ENCODE results near the gene RHD. TPM values are rescaled to one million over a fixed set of nuclear protein-coding genes. Genes with fewer than 3 reads are reported as not detected.
"Not testable (repeated sequence)": the region's sequence is repeated elsewhere in the genome, so short reads cannot be mapped to it uniquely, and the experiment has no call there.

Gene RHD
- total RNA-seq, 1 experiment from 2014 or later: 0.10 TPM

GRCh38 chr1:25278358-25278757, 6.0 kb downstream of the RHD start:
- not testable (repeated sequence) for H3K27me3 ChIP-seq (ENCODE audit: control insufficient read depth, insufficient read depth, low read length); H3K36me3 ChIP-seq (replicated peaks; ENCODE audit: control insufficient read depth, insufficient read depth, low read length); H3K4me3 ChIP-seq (ENCODE audit: insufficient read depth, low read depth, low read length)

GRCh38 chr1:25278790-25279189, 6.5 kb downstream of the RHD start:
- not testable (repeated sequence) for H3K27me3 ChIP-seq (ENCODE audit: control insufficient read depth, insufficient read depth, low read length); H3K4me3 ChIP-seq (ENCODE audit: insufficient read depth, low read depth, low read length); H3K36me3 ChIP-seq (replicated peaks; ENCODE audit: control insufficient read depth, insufficient read depth, low read length); DNase-seq

More at GRCh38 chr1:25278358-25278757, 6.0 kb downstream of the RHD start:
- not testable (repeated sequence) for DNase-seq

GRCh38 chr1:25279693-25280111, 7.4 kb downstream of the RHD start:
- not testable (repeated sequence) for H3K36me3 ChIP-seq (replicated peaks; ENCODE audit: control insufficient read depth, insufficient read depth, low read length); H3K27me3 ChIP-seq (ENCODE audit: control insufficient read depth, insufficient read depth, low read length); DNase-seq; H3K4me3 ChIP-seq (ENCODE audit: insufficient read depth, low read depth, low read length)

GRCh38 chr1:25285862-25286261, 13.6 kb downstream of the RHD start:
- not testable (repeated sequence) for H3K36me3 ChIP-seq (replicated peaks; ENCODE audit: control insufficient read depth, insufficient read depth, low read length); H3K4me3 ChIP-seq (ENCODE audit: insufficient read depth, low read depth, low read length); H3K27me3 ChIP-seq (ENCODE audit: control insufficient read depth, insufficient read depth, low read length); DNase-seq

- not testable (repeated sequence) for DNase-seq; H3K36me3 ChIP-seq (replicated peaks; ENCODE audit: control insufficient read depth, insufficient read depth, low read length); H3K4me3 ChIP-seq (ENCODE audit: insufficient read depth, low read depth, low read length); H3K27me3 ChIP-seq (ENCODE audit: control insufficient read depth, insufficient read depth, low read length)
Observed at GRCh38 chr1:25287164-25287563, 14.9 kb downstream of the RHD start.

- H3K4me3 ChIP-seq (ENCODE audit: insufficient read depth, low read depth, low read length); DNase-seq; H3K36me3 ChIP-seq (replicated peaks; ENCODE audit: control insufficient read depth, insufficient read depth, low read length); H3K27me3 ChIP-seq (ENCODE audit: control insufficient read depth, insufficient read depth, low read length): not testable (repeated sequence)
Observed at GRCh38 chr1:25288573-25289101, 16.3 kb downstream of the RHD start.

- H3K4me3 ChIP-seq (ENCODE audit: insufficient read depth, low read depth, low read length); H3K27me3 ChIP-seq (ENCODE audit: control insufficient read depth, insufficient read depth, low read length); H3K36me3 ChIP-seq (replicated peaks; ENCODE audit: control insufficient read depth, insufficient read depth, low read length); DNase-seq: not testable (repeated sequence)
Observed at GRCh38 chr1:25290043-25290442, 17.7 kb downstream of the RHD start.

- H3K27me3 ChIP-seq (ENCODE audit: control insufficient read depth, insufficient read depth, low read length); H3K36me3 ChIP-seq (replicated peaks; ENCODE audit: control insufficient read depth, insufficient read depth, low read length); H3K4me3 ChIP-seq (ENCODE audit: insufficient read depth, low read depth, low read length); DNase-seq: not testable (repeated sequence)
Observed at GRCh38 chr1:25293426-25293825, 21.1 kb downstream of the RHD start.

- not testable (repeated sequence) for H3K36me3 ChIP-seq (replicated peaks; ENCODE audit: control insufficient read depth, insufficient read depth, low read length); H3K4me3 ChIP-seq (ENCODE audit: insufficient read depth, low read depth, low read length); DNase-seq; H3K27me3 ChIP-seq (ENCODE audit: control insufficient read depth, insufficient read depth, low read length)
Observed at GRCh38 chr1:25294889-25295826, 22.8 kb downstream of the RHD start.

- H3K27me3 ChIP-seq (ENCODE audit: control insufficient read depth, insufficient read depth, low read length); H3K36me3 ChIP-seq (replicated peaks; ENCODE audit: control insufficient read depth, insufficient read depth, low read length); DNase-seq; H3K4me3 ChIP-seq (ENCODE audit: insufficient read depth, low read depth, low read length): not testable (repeated sequence)
Observed at GRCh38 chr1:25296501-25296900, 24.2 kb downstream of the RHD start.

- DNase-seq; H3K36me3 ChIP-seq (replicated peaks; ENCODE audit: control insufficient read depth, insufficient read depth, low read length): not testable (repeated sequence)
Observed at GRCh38 chr1:25300729-25301128, 28.4 kb downstream of the RHD start.

GRCh38 chr1:25302330-25302729, 30.0 kb downstream of the RHD start:
- not testable (repeated sequence) for H3K27me3 ChIP-seq (ENCODE audit: control insufficient read depth, insufficient read depth, low read length); DNase-seq; H3K36me3 ChIP-seq (replicated peaks; ENCODE audit: control insufficient read depth, insufficient read depth, low read length); H3K4me3 ChIP-seq (ENCODE audit: insufficient read depth, low read depth, low read length)

More at GRCh38 chr1:25300729-25301128, 28.4 kb downstream of the RHD start:
- not testable (repeated sequence) for H3K27me3 ChIP-seq (ENCODE audit: control insufficient read depth, insufficient read depth, low read length); H3K4me3 ChIP-seq (ENCODE audit: insufficient read depth, low read depth, low read length)

GRCh38 chr1:25304936-25305335, 32.6 kb downstream of the RHD start:
- not testable (repeated sequence) for DNase-seq; H3K36me3 ChIP-seq (replicated peaks; ENCODE audit: control insufficient read depth, insufficient read depth, low read length); H3K27me3 ChIP-seq (ENCODE audit: control insufficient read depth, insufficient read depth, low read length); H3K4me3 ChIP-seq (ENCODE audit: insufficient read depth, low read depth, low read length)

- not testable (repeated sequence) for DNase-seq; H3K4me3 ChIP-seq (ENCODE audit: insufficient read depth, low read depth, low read length); H3K36me3 ChIP-seq (replicated peaks; ENCODE audit: control insufficient read depth, insufficient read depth, low read length); H3K27me3 ChIP-seq (ENCODE audit: control insufficient read depth, insufficient read depth, low read length)
Observed at GRCh38 chr1:25308168-25308567, 35.9 kb downstream of the RHD start.

GRCh38 chr1:25309085-25309484, 36.8 kb downstream of the RHD start:
- H3K36me3 ChIP-seq (replicated peaks; ENCODE audit: control insufficient read depth, insufficient read depth, low read length); H3K4me3 ChIP-seq (ENCODE audit: insufficient read depth, low read depth, low read length); H3K27me3 ChIP-seq (ENCODE audit: control insufficient read depth, insufficient read depth, low read length); DNase-seq: not testable (repeated sequence)

Measured in H7 (cell line).